Activated B cell treated with CpG ODN at 0.5 μM for 24 hours (primary cell): ENCODE results near the gene SORCS1. TPM values are rescaled to one million over a fixed set of nuclear protein-coding genes. Genes with fewer than 3 reads are reported as not detected.

Experiments used
- ATAC-seq: fragments of 200-7000 bp; cut with Tn5 transposase; one replicate; pipeline ENCODE4 v1.10.0; 2021; ENCODE audit warnings: low read depth, mild to moderate bottlenecking, moderate library complexity
- CTCF ChIA-PET: fragments of 350-600 bp; sonication (Branson Sonifier 250); formaldehyde crosslinking; loops from one replicate; lab custom pipeline; 2021; ENCODE audit warnings: antibody characterized with exemption; lab: Charles Lee
- POLR2A ChIA-PET: fragments of 350-600 bp; sonication (Branson Sonifier 250); formaldehyde crosslinking; loops from one replicate; lab custom pipeline; 2021; ENCODE audit warnings: antibody characterized with exemption; lab: Charles Lee
- DNase-seq: peaks from one replicate; pipeline ENCODE4 v3.0.0; 2022
- H3K27ac Mint-ChIP-seq: one replicate; pipeline ENCODE4 v1.8.0; 2020; ENCODE audit warnings: mixed read lengths
- H3K27me3 Mint-ChIP-seq: one replicate; pipeline ENCODE4 v1.8.0; 2021; ENCODE audit warnings: mixed read lengths
- H3K36me3 Mint-ChIP-seq: one replicate; pipeline ENCODE4 v1.8.0; 2021; ENCODE audit warnings: low read depth, mixed read lengths
- H3K4me1 Mint-ChIP-seq: one replicate; pipeline ENCODE4 v1.8.0; 2021; ENCODE audit warnings: mixed read lengths
- H3K4me3 Mint-ChIP-seq: one replicate; pipeline ENCODE4 v1.8.0; 2020; ENCODE audit warnings: mild to moderate bottlenecking, mixed read lengths
- H3K9me3 Mint-ChIP-seq: one replicate; pipeline ENCODE4 v1.8.0; 2020; ENCODE audit warnings: mixed read lengths
- CTCF ChIP-seq: fragments of 200-600 bp; IDR thresholded peaks from one replicate; pipeline ENCODE4 v1.8.0; 2022; ENCODE audit warnings: antibody characterized with exemption, mild to moderate bottlenecking
- intact Hi-C: fragments of 100-400 bp; cut with micrococcal nuclease; formaldehyde crosslinking; loops from one replicate; pipeline ENCODE4 v1.15.1; 2024
- total RNA-seq: library from RNA; stranded (reverse); gene quantifications from 2 replicates; pipeline ENCODE4 v1.2.3, GENCODE V29; 2022

The SORCS1 gene
- total RNA-seq, 1 donor from 2014 or later = not detected

DNA sequence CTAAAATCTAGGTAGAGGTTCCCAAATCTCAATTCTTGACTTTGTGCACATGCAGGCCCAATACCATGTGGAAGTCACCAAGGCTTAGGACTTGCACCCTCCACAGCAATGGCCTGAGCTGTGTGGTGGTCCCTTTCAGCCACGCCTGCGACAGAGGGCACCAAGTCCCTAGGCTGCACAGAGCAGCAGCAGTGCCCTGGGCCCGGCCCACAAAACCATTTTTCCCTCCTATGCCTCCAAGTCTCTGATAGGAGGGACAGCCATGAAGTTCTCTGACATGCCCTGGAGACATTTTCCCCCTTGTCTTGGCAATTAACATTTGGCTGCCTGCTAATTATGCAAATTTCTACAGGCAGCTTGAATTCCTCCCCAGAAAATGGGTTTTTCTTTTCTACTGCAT, 375.5 kb downstream of the SORCS1 start:
- POLR2A ChIA-PET = no interaction called here
- no peaks in the 10 kb centered on the region for H3K27me3 Mint-ChIP-seq
- H3K9me3 Mint-ChIP-seq = peaks cover 4% of the 10 kb centered on the region
- no peak overlapping the region for H3K27ac Mint-ChIP-seq
- intact Hi-C loops = no loop called here
- no peak overlapping the region for H3K4me3 Mint-ChIP-seq
- no peaks in the 10 kb centered on the region for H3K36me3 Mint-ChIP-seq
- H3K4me1 Mint-ChIP-seq = no peaks in the 10 kb centered on the region
- CTCF ChIA-PET = no interaction called here
- no peak for DNase-seq
- ATAC-seq = no peak
- no peak for TF ChIP-seq CTCF

DNA sequence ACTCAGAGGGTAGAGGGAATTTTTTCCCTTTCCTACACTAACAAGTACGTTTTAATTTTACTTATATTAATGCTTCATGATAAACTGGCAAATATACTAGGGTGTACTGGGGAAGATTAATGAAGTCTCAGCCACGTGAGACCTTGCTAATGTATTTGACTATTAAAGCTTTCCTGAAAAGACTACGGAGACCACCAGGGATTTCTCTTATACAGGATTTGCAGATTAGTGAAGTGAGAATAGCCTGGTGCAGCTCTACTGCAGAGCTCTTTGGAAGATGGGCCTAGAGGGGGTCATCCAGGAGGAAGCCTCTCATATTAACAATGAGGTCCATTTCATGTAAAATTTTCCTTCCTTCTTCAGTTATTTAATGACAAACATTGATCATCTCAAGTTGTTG, 379.0 kb downstream of the SORCS1 start:
- no peak for ATAC-seq
- H3K4me1 Mint-ChIP-seq = no peaks in the 10 kb centered on the region
- no peak for TF ChIP-seq CTCF
- intact Hi-C loops = no loop called here
- DNase-seq = no peak
- ChIA-PET CTCF (no interaction called here), POLR2A (no interaction called here)
- H3K9me3 Mint-ChIP-seq = peaks cover 4% of the 10 kb centered on the region
- no peak overlapping the region for H3K4me3 Mint-ChIP-seq
- H3K27me3 Mint-ChIP-seq = no peaks in the 10 kb centered on the region
- H3K27ac Mint-ChIP-seq = no peak overlapping the region
- H3K36me3 Mint-ChIP-seq = no peaks in the 10 kb centered on the region

GRCh38 chr10:106780632-106781031, 383.9 kb downstream of the SORCS1 start:
- no peak overlapping the region for H3K27ac Mint-ChIP-seq
- TF ChIP-seq CTCF = no peak
- H3K36me3 Mint-ChIP-seq = no peaks in the 10 kb centered on the region
- intact Hi-C loops = no loop called here
- H3K27me3 Mint-ChIP-seq = no peaks in the 10 kb centered on the region
- ChIA-PET POLR2A (no interaction called here), CTCF (no interaction called here)
- no peak overlapping the region for H3K4me3 Mint-ChIP-seq
- no peak for DNase-seq
- H3K4me1 Mint-ChIP-seq = no peaks in the 10 kb centered on the region
- no peaks in the 10 kb centered on the region for H3K9me3 Mint-ChIP-seq
- ATAC-seq = no peak

DNA sequence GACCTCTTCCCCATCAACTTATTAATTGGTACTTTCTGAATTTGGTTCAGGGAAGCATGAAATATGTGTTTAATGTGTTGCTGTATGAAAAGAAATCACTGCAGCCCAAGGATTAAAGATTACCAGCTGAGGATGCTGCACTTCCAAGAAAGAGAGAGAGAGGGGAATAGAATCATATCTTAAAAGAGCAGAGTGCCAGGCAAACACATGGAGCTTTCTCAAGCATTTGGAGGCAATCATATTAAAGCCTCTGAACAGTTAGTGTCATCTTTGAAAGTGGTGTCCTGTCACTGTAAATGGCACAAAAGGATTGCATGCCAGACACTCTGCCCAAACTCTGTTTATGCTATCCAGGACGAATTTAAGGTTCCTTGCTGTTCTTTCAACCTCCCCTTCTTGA, 386.7 kb downstream of the SORCS1 start:
- POLR2A ChIA-PET = no interaction called here
- CTCF ChIA-PET = no interaction called here
- DNase-seq (no peak), ATAC-seq (no peak)
- no peaks in the 10 kb centered on the region for H3K27me3 Mint-ChIP-seq
- no peak overlapping the region for H3K4me3 Mint-ChIP-seq
- H3K4me1 Mint-ChIP-seq = no peaks in the 10 kb centered on the region
- intact Hi-C loops = no loop called here
- no peaks in the 10 kb centered on the region for H3K9me3 Mint-ChIP-seq
- H3K27ac Mint-ChIP-seq = no peak overlapping the region
- no peaks in the 10 kb centered on the region for H3K36me3 Mint-ChIP-seq
- no peak for TF ChIP-seq CTCF

- H3K27ac Mint-ChIP-seq = no peak overlapping the region
- no peaks in the 10 kb centered on the region for H3K27me3 Mint-ChIP-seq
- H3K4me1 Mint-ChIP-seq = no peaks in the 10 kb centered on the region
- H3K9me3 Mint-ChIP-seq = no peaks in the 10 kb centered on the region
- intact Hi-C loops = no loop called here
- DNase-seq (no peak), ATAC-seq (no peak)
- no peak for TF ChIP-seq CTCF
- no peaks in the 10 kb centered on the region for H3K36me3 Mint-ChIP-seq
- CTCF ChIA-PET = no interaction called here
- no peak overlapping the region for H3K4me3 Mint-ChIP-seq
- POLR2A ChIA-PET = no interaction called here
Measured at GRCh38 chr10:106775127-106775526, 389.4 kb downstream of the SORCS1 start.
